Measurements from ENCODE around the gene TBC1D9.

The TBC1D9 gene

GRCh38 chr4:140612357-140612756 is 143.8 kb downstream of the TBC1D9 start:
- no peak for DNase-seq (ENCODE audit: low spot score)

GRCh38 chr4:140611854-140612253 is 144.3 kb downstream of the TBC1D9 start:
- no peak for DNase-seq (ENCODE audit: low spot score)

GRCh38 chr4:140609548-140610425 is 146.4 kb downstream of the TBC1D9 start:
- peak; percentile 72 for DNase-seq (ENCODE audit: low spot score)

GRCh38 chr4:140607852-140608251 is 148.3 kb downstream of the TBC1D9 start:
- DNase-seq (ENCODE audit: low spot score) = no peak

- DNase-seq (ENCODE audit: low spot score) = no peak
Observed at GRCh38 chr4:140604544-140604943, 151.6 kb downstream of the TBC1D9 start.

GRCh38 chr4:140603286-140603685 is 152.9 kb downstream of the TBC1D9 start:
- no peak for DNase-seq (ENCODE audit: low spot score)

GRCh38 chr4:140602714-140603113 is 153.5 kb downstream of the TBC1D9 start:
- no peak for DNase-seq (ENCODE audit: low spot score)

- no peak for DNase-seq (ENCODE audit: low spot score)
Observed at GRCh38 chr4:140600408-140600807, 155.8 kb downstream of the TBC1D9 start.

- no peak for DNase-seq (ENCODE audit: low spot score)
Observed at GRCh38 chr4:140595065-140595464, 161.1 kb downstream of the TBC1D9 start.

- no peak for DNase-seq (ENCODE audit: low spot score)
Observed at GRCh38 chr4:140584439-140584838, 171.7 kb downstream of the TBC1D9 start.

GRCh38 chr4:140581078-140581477 is 175.1 kb downstream of the TBC1D9 start:
- no peak for DNase-seq (ENCODE audit: low spot score)

GRCh38 chr4:140579278-140579677 is 176.9 kb downstream of the TBC1D9 start:
- DNase-seq (ENCODE audit: low spot score) = no peak

- DNase-seq (ENCODE audit: low spot score) = no peak
Observed at GRCh38 chr4:140575489-140575888, 180.7 kb downstream of the TBC1D9 start.

- no peak for DNase-seq (ENCODE audit: low spot score)
Observed at GRCh38 chr4:140571620-140572019, 184.6 kb downstream of the TBC1D9 start.
